Activated CD4-positive, alpha-beta T cell treated with anti-CD3 and anti-CD28 coated beads for 1 hour (primary cell): ENCODE measurements around the gene CEP104.
"Not testable (repeated sequence)": the region's sequence is repeated elsewhere in the genome, so short reads cannot be mapped to it uniquely, and the experiment has no call there.

Experiments
- DNase-seq: peaks from one replicate; pipeline ENCODE4 v3.0.0-alpha.2; 2020

The CEP104 gene

DNA sequence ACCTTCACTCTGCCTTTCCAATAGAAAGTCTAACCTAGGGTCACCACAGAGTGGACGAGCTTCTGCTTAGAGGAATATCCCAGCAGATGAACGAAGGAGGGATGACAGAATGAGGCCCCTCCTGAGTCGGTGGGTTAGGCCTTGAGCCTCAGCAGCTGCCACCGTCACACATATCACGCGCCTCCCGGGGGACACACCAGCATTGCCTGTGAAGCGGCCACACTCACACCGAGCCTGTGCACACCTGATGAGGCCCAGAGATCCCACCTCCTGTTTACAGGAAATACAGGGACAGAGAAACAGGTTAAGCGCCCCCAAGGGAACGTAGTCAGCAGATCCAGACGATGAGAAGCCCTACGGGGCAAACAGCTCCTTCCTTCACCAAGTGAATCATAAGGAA is 35.6 kb downstream of the CEP104 start:
- no peak for DNase-seq

DNA sequence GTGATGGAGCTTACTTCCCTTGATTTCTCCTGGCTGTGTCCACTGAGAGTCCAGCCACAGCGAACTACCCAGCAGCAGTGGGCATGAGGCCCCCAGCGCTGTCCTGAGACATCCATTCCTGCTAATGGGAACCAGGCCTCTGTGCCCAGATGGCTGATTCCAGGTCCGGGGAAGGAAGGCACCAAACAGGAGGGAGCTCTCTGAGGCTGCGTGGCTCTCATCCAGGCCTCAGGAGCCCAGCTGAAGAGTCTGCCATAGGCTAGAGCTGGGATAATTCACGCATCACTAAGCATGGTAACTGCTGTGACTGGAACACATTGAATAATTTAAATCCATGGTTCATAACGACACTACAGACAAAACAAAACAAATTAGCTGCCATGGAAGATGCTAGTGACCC is 36.0 kb downstream of the CEP104 start:
- no peak for DNase-seq

DNA sequence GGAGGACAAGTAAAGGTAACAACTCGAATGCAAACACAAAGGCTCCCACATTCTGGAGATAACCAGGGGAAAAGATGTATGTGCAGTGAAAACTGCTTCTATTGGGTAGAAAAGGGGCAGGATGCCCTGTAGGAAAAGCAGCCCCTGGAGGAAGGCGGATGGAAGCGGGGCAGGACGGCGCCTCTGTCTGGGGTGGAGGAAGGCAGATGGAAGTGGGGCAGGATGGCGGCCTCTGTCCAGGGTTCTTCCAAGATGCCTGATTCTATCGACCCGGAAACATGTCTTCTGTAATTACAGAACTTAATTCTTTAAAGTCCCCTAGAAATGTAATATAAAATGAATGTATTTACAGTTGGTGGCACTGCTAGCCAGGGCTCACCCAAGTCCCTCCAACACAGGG is 36.7 kb downstream of the CEP104 start:
- DNase-seq: no peak

DNA sequence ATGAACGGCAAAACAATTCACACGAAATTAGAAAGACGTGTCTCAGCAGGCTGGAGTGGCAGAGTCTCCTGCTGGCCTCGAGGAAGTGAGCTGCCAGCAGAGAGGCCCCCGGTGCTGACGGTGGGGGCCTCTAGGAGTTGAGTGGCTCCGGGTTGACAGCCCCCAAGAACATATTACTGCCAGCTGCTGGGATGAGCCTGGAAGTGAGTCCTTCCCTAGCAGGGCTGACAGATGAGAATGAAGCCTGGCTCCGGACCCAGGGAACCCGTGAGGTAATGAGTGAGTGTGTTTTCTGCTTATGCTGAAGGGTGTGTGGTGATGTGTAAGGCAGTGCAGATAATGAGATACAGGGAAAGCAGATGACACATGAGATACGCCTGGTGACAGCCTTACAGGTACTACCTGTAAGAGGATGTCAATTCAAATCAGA is 37.2 kb downstream of the CEP104 start:
- DNase-seq: no peak

DNA sequence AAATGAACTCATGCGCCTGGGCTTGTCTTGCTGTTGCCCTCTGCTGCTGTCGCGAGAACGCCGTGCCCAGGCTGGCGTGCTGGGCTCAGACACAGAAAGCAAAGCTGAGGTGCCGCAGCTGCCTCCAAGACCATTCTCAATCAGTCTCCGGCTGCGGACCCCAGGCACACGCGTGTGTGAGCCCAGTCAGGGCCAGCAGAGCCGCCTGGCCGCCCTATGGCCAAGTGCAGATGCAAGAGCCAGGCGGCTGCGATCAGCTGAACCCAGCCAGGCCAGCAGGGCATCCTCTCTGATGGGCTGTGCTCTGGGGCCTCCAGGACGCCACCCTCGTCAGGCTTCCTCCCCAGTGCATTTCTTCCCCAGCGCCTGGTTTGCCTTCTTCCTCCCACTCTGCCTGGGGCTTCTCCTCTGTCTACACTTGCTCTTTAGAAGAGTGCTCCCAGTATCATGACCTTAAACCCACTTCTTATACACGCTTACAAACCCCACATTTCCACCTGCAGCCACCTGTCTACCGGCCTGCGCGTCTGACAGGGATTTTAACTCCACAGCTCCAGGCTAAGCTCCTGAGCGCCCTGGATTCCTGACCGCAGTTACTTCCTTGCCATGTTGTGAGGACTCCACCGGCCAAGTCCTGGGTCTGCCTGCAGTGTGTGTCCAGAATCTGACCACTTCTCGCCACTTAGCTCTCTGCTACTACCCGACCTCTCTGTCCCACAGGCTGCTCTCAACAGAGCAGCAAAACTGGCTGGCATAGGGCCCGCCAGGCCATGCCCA is 39.0 kb downstream of the CEP104 start:
- DNase-seq: no peak

DNA sequence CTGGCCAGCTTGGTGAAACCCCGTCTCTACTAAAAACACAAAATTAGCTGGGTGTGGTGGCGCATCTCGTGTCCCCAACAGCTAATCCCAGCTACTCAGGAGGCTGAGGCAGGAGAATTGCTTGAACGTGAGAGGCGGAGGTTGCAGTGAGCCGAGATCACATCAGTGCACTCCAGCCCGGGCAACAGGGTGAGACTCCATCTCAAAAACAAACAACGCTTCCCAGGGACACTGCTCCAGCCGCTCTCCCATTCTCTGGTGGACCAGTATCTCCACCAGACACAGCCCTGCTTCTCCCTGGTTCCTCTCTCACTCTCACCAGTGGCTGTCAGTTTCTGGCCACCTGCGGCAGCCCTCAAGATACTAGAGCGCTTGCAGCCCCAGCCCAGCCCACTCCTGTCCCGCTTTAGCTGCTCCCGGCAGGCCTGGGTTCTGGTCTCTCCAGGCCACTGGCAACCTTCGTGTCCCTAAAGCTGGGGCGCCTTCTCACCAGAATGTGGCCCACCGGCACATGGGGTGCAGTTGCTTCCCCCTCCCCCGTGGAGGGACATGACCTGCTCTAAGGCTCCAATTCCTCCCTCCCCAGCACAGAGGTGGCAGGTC is 39.8 kb downstream of the CEP104 start:
- no peak for DNase-seq

DNA sequence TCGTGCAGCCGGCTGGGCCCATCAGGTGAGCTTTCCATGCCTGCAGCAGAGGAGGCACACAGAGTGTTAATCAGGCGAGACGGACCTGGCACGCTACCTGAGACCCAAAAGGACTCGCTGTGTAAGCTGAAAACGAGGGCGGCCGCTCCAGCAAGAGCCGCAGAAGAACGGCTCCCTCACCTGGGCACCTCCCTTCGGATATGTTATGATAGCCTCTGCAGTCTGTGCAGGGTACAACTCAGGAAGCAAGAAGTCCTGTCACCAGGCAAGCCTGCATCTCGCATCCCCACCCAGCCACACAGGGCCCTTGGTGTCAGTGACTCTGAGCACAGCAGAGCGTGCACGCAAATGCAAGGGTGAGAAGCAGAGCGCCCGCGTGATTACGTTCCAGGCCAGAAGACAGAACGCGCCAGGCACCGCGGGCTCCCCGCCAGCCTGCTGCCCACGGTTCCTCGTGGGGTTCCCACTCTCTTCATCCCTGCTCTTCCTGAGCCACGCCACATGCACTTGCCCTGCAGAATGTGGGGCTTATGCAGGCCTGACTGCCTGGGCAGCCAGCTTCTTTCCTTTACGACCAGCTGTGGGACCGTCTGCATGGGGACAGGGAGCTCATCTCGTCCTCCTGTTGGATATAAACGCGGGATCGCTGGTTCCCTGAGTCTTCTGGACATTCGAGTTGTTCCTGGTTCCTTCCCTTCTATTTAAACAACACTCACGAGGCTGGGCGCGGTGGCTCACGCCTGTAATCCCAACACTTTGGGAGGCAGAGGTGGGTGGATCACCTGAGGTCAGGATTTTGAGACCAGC is 40.5 kb downstream of the CEP104 start:
- no peak for DNase-seq

DNA sequence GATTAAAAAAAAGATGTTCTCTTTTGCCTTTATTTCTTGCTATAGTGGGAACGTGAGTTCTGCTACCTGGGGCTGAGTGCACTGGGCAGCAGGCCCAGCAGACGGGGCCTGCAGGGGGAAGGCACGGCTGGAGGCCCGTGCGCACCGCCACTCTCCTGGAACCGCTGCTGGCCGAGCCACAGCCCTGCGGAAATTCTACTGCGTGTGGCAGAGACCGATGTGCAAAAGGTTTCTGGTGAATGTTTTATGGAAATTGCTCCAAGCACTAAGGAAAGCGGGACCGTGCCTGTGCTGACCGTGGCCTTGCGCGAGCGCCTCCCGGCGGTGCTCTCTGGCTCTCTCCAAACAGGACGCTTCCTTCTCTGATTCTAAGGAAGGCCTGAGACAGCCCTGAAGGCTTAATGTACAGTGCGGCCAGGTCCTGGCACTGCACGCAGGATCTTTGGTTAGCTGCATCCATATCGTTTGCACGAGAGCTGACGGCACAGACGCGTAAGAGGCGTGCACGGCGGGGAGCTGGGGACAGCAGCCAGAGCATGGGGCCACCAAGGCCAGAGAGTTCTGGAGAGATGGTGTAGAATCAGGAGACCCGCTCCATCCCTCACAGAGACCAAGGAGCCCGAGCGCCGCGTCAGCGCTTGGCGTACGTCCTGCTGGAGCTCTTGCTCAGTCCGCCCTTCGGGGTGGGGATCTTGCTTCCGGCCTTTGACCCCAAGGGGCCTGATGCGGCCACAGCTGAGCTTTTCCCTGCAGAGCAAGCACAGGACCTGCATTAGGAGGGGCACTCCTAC is 42.0 kb downstream of the CEP104 start:
- no peak for DNase-seq

DNA sequence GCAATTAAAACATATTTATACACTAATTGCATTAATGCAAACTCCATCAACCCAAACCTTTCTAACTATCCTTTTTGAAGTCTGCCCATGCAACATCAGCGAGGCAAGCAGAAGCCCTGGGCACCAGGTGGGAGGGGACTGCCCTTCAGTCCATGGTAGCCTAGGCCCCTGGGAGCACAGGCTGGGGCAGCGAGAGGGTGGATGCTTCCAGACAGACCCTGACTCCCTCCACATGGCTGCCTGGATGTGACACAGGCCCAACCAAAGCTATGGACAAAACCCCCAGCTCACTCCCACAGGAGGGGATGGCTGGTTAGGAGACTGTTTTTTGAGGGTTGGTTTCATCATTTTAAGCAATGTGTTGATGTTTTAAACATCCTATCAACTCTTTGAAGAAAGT is 42.9 kb downstream of the CEP104 start:
- DNase-seq: no peak

DNA sequence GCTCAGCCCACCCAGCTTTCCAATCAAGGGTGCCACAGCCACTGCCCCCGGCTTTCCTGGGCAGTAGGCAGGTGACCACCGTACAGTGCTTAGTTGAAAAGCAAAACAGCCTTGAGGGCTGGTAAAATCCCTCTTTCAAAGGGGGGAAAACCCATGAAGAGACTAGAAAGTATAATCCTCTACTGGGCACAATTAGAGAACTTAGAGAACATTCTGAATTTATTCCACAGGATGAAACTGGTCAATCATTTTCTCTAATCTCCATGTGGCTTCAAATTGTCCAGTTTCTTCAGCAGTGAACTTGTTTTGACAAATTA is 45.5 kb downstream of the CEP104 start:
- no peak for DNase-seq

DNA sequence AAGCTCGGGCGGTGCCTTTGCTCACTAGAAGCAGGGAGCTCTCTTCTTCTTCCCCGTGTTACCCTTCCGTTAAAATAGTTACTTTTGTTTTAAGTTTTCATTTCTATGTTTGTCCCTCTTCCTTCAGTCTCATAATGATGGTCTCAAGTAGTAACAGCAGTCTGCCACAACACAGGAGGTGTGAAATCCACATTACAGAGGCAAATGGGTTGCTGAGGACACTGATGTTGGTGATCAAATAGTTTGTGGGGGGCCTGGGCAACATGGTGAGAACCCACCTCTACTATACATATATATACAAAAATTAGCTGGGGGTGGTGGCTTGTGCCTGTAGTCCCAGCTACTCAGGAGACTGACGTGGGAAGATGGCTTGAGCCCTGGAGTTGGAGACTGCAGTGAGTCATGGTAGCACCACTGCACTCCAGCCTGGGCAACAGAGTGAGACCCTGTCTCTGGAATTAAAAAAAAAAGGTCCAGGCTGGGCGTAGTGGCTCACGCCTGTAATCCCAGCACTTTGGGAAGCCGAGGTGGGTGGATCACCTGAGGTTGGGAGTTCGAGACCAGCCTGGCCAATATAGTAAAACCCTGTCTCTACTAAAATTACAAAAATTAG is 46.8 kb downstream of the CEP104 start:
- DNase-seq: not testable (repeated sequence)

DNA sequence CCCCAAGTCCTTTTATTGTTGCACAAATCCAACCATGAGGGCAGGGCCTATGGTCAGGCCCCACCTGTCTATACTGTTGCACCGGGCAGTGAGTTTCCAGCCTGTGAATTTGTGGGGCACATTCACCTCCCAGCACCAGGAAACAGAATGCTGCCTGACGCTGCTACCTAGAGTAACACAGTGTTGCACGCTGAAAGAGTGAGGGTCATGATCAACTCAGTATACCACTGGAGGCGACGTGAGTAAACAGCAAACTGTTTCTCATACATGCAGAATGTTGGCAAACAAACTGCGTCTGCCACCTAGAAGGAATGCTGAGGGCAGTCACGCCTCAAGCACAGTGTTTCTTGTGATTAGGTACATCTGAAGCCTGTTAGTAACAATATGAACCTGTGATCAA is 47.3 kb downstream of the CEP104 start:
- DNase-seq: no peak

DNA sequence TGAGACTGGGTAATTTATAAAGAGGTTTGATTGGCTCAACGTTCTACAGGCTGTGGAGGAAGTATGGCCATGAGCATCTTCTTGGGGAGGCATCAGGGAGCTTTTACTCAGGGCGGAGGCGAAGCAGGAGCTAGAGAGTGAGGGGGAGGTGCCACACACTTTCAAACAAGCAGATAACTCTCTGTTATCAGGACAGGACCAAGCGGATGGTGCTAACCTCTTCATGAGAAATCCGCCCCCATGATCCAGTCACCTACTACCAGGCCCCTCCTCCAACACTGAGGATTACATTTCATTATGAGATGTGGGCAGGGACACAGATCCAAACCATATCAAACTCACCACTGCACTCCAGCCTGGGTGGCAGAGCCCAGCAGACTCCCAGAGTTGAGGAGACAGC is 49.2 kb downstream of the CEP104 start:
- DNase-seq: no peak

DNA sequence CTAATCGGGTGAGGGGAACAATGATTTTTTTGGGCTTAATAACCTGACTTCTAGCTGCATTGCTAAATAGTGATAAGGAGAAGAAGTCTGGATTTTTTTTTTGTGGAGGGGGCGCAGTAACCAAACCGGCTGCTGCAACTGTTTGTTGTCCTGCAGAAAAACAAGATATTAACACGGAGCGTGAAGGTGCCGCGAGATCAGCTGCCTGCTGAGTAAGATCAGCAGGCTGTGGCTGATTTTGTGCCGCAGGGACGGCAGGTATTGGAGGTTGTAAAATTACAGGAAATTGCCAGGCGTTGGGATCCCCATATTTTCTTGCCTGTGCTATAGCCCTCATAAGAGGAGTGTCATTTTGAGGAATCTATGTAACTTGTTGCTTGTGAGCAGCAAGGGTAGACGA is 52.0 kb downstream of the CEP104 start:
- no peak for DNase-seq

DNA sequence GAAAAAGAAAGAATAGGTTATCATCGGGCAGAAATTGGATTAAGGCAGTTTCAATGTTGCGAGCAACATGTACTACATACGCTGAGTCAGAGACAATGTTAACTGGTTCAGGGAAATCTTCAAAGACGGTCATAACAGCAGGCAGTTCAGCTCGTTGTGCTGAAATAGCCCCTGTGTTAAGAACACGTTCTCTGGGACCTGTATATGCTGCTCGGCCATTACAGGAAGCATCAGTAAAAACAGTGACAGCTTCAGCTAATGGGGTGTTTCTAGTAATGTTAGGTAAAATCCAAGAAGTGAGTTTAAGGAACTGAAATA is 52.4 kb downstream of the CEP104 start:
- not testable (repeated sequence) for DNase-seq

DNA sequence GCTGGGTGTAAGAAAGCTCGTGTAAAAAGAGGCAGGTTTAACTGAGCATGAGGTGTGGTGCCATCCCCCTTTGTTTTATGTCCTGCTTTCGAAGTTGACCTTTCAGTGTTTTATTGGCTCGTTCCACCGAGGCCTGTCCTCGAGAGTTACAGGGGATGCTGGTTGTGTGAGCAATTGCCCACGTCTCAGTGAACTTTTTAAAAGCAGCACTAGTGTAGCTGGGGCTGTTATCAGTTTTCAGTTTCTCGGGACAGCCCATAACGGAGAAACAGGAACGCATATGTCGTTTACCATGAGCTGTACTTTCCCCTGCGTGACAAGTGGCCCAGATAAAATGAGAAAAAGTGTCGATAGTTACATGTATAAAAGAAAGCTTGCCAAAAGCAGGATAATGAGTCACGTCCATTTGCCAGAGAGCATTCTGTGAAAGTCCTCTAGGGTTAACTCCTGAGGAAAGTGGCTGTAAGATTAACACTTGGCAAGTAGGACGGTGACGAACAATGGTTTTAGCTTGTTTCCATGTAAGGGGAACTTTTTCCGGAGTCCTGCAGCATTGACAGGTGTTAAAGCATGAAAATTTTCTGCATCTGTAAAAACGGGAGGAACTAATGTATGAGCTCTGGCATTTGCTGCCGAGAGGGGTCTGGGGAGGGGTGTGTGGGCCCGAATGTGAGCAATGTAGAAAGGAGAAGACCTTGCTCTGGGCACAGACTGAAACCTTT is 52.9 kb downstream of the CEP104 start:
- DNase-seq: no peak

DNA sequence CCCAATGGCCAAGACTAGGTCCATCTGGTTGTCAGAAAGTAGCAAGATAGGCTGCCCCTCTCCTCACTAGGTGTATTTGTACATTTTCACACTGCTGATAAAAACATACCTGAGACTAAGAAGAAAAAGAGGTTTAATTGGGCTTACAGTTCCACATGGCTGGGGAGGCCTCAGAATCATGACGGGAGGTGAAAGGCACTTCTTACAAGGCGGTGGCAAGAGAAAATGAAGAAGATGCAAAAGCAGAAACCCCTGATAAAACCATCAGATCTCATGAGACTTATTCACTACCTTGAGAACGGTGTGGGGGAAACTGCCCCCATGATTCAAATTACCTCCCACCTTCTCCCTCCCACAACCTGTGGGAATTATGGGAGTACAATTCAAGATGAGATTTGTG is 56.2 kb downstream of the CEP104 start:
- not testable (repeated sequence) for DNase-seq

DNA sequence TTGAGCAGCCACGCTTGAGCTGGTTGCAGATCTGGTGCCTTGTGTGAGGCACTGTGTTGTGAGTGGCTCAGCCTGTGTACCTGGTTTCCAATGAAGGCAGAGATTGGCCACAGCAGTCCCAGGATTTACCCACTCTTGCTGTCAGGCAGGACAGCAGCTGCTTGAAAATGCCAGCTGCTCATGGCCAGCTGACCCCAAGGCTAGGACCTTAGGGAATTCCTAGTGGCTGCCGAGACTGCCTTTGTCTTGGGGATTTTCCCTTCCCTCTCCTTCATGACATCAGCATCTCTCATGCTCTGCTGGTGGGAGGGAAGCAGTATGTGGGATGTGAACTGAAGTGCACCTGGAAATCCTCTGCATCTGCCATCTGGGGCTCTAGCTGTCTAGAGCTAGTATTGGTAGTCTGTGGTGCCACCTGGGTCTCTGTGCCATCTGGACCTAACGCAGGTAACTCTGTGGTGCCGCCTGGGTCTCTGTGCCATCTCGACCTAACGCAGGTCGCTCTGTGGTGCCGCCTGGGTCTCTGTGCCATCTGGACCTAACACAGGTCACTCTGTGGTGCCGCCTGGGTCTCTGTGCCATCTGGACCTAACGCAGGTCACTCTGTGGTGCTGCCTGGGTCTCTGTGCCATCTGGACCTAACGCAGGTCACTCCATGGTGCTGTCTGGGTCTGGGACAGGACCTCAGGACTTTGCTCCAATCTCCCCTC is 56.9 kb downstream of the CEP104 start:
- no peak for DNase-seq

DNA sequence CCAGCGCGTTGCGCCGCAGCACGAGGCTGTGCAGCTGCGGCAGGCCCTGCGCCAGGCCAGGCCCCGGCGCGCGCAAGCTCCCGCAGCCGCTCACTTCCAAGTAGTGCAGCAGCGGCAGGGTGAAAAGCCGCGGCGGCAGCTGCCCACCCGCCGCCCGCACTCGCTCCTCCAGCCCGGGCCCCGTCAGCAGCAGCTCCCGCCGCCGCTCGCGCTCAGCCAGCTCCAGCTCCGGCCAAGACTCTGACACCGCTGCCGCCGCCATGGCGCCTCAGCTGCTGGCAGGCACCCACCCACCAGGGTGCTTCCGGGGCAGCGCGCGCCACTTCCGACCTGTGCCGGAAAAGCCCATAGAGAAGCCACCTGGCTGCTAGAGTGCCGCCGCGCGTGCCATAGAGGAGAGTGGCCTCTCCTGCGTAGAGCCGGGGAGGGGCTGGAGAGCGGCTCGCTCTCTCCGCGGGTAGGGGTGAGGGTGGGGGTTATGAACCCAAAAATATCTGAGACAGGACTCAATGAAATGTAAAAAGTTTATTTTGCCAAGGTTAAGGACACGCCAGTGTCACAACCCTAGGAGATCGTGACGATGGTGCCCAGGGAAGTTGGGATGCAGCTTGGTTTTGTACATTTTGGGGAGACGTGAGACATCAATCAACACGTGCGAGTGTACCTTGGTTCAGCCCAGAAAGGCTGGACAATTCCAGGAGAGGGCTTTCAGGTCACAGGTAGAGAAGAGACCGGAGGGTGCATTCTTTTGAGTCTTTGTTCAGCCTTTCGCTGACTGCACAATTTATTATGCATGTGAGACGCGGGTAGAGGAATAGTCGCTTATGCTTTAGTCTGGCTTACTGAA is 60.6 kb downstream of the CEP104 start, which contains the start of gene LRRC47:
TSS of gene LRRC47 (minus strand) at position 284 of the 847 bp plus-strand sequence. CDS start at position 262, 22 bp downstream.
- peak; percentile 91 for DNase-seq

DNA sequence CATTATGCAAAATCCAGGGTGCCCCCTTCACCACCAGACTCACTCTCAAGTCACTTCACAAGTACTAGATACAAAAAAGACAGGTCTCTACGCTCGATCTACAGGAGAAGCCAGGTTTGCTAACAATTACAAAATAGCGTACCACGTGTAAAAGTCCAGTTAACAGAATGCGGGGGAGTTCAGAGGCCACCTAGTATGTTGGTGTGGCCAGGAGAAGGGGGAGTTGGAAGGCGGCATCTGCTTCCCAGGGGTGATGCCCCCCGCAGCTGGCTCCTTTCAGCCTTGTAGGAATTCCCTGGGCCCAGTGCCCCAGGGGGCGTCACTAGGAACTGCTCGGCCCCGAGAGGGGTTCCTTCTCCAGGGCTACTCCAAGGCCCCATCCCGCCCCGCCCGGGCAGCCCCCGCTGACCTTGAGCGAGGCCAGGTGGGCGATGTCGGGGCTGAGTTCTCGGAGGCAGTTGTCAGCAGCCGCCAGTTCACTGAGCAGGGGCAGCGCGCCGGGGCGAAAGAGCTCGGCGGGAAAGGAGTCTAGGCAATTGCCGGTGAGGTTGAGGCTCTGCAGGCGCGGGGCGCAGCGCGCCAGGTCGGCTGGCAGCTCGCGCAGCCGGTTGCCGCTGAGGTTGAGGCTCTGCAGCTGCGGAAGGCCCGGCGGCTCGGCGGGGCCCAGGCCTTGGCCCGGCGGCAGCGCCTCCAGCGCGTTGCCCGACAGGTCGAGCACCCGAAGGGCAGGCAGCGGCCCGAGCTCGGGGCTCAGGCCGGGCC is 61.4 kb downstream of the CEP104 start:
- no peak for DNase-seq
